K562 (cell line): ENCODE data around the gene ADSS1. TPM values are rescaled to one million over a fixed set of nuclear protein-coding genes. Genes with fewer than 3 reads are reported as not detected.

Experiments
- ATAC-seq: fragments of 200-7000 bp; cut with Tn5 transposase; 3 replicates; pipeline ENCODE4 v1.9.1; 2020; ENCODE audit warnings: moderate library complexity
- BruUV-seq: library from RNA; stranded (reverse); fragments of 400-500 nt; replicated peaks from 2 replicates; lab custom pipeline; 2021; lab: Mats Ljungman, UMichigan
- CTCF ChIA-PET: fragments of 300-600 bp; formaldehyde crosslinking; extraction: SDS; loops from one replicate; lab custom pipeline; 2021; ENCODE audit warnings: low intra/inter-chr PET ratio; lab: Yijun Ruan, JAX
- POLR2A ChIA-PET: fragments of 300-600, 350-650 bp; sonication (Branson Sonifier 250); formaldehyde crosslinking; extraction: SDS; loops from one replicate; lab custom pipeline; 2021; ENCODE audit warnings: antibody characterized with exemption, inconsistent platforms; lab: Yijun Ruan, JAX
- DNase-seq, 4 experiments: peaks; one replicate each; pipeline versions ENCODE4 v3.0.0 to v3.0.0-alpha.2; 2011 to 2018; ENCODE audit warnings: low spot score in 3 of 4, mixed read lengths in 3 of 4; ENCODE audit errors: extremely low read depth in 1 of 4
- FAIRE-seq: peaks from 2 replicates; lab custom pipeline; 2011; peaks lifted over from hg19 to GRCh38; lab: Jason Lieb, UNC
- H2AFZ ChIP-seq: 2 replicates; pipeline ENCODE4 v1.6.0; 2011; ENCODE audit warnings: low read depth, low read length, control low read depth, inconsistent platforms
- H3K27ac ChIP-seq: fragments of 200-600 bp; 3 replicates; pipeline ENCODE4 v1.8.0; 2011; ENCODE audit warnings: low read depth, mild to moderate bottlenecking, control low read depth, inconsistent platforms, low read length, moderate library complexity, mixed read lengths; ENCODE audit errors: extremely low read depth
- H3K27me3 ChIP-seq, 2 experiments: fragments of 300-600 bp in 1 of 2; 2 replicates in 1 of 2; 3 replicates in 1 of 2; pipeline versions ENCODE4 v1.6.0 to v1.8.0; 2011; ENCODE audit warnings: inconsistent platforms in 2 of 2, low read length in 2 of 2, mild to moderate bottlenecking in 1 of 2, mixed read lengths in 1 of 2, moderate library complexity in 1 of 2; ENCODE audit not compliant: control insufficient read depth in 2 of 2, insufficient read depth in 2 of 2
- H3K36me3 ChIP-seq: fragments of 300-600 bp; 3 replicates; pipeline ENCODE4 v1.8.0; 2011; ENCODE audit warnings: mild to moderate bottlenecking, low read length, inconsistent platforms; ENCODE audit not compliant: control insufficient read depth, insufficient read depth
- H3K4me1 ChIP-seq, 2 experiments: fragments of 200-600 bp in 1 of 2; replicated peaks in 1 of 2; 2 replicates in 1 of 2; 3 replicates in 1 of 2; pipeline versions ENCODE4 v1.5.1 to v1.8.0; 2011; ENCODE audit warnings: inconsistent platforms in 2 of 2, low read length in 2 of 2, mild to moderate bottlenecking in 1 of 2, mixed read lengths in 1 of 2, moderate library complexity in 1 of 2; ENCODE audit not compliant: control insufficient read depth in 2 of 2, insufficient read depth in 2 of 2
- H3K4me2 ChIP-seq: 2 replicates; pipeline ENCODE4 v1.6.1; 2011; ENCODE audit warnings: low read length, control low read depth, inconsistent platforms, mixed read lengths; ENCODE audit not compliant: insufficient read depth
- H3K4me3 ChIP-seq: fragments of 200-600 bp; sonication (generic), shearing (Covaris generic); 2 replicates; pipeline ENCODE4 v1.5.1; 2016; ENCODE audit warnings: control low read depth, inconsistent platforms
- H3K79me2 ChIP-seq: fragments of 200-600 bp; 3 replicates; pipeline ENCODE4 v1.8.0; 2011; ENCODE audit warnings: low read length, inconsistent platforms; ENCODE audit not compliant: control insufficient read depth, insufficient read depth
- H3K9ac ChIP-seq, 2 experiments: 2 replicates each; pipeline versions ENCODE4 v1.6.0 to v1.6.1; 2011; ENCODE audit warnings: low read depth in 2 of 2, low read length in 2 of 2, control low read depth in 1 of 2, inconsistent platforms in 1 of 2, mild to moderate bottlenecking in 1 of 2, mixed read lengths in 1 of 2; ENCODE audit not compliant: insufficient read depth in 1 of 2
- H3K9me1 ChIP-seq: one replicate; pipeline ENCODE4 v1.6.0; 2011; ENCODE audit warnings: inconsistent platforms, mild to moderate bottlenecking, low read length, moderate library complexity; ENCODE audit not compliant: control insufficient read depth, insufficient read depth
- H3K9me3 ChIP-seq: replicated peaks from 2 replicates; pipeline ENCODE4 v1.5.1; 2011; ENCODE audit warnings: low read depth, low read length, inconsistent platforms; ENCODE audit not compliant: control insufficient read depth, insufficient read depth
- H4K20me1 ChIP-seq: replicated peaks from 2 replicates; pipeline ENCODE4 v1.6.1; 2011; ENCODE audit warnings: low read length, inconsistent platforms, mixed read lengths; ENCODE audit not compliant: control insufficient read depth, insufficient read depth
- BACH1 ChIP-seq: fragments of 200-800 bp; sonication (Bioruptor generic); IDR thresholded peaks from 2 replicates; pipeline ENCODE4 v1.6.1; 2016; ENCODE audit warnings: missing genetic modification characterization, missing compliant biosample characterization
- C11orf30 ChIP-seq: fragments of 450-650 bp; IDR thresholded peaks from 2 replicates; pipeline ENCODE4 v1.6.1; 2016; ENCODE audit warnings: low read depth, mild to moderate bottlenecking
- CREBBP ChIP-seq: IDR thresholded peaks from one replicate; pipeline ENCODE4 v1.6.1; 2012; ENCODE audit warnings: low read depth, mild to moderate bottlenecking, control low read depth, inconsistent platforms, low read length
- DNMT1 ChIP-seq: fragments of 450-650 bp; IDR thresholded peaks from 2 replicates; pipeline ENCODE4 v1.6.1; 2016; ENCODE audit warnings: antibody characterized with exemption, mild to moderate bottlenecking
- HMBOX1 ChIP-seq: sonication (generic); IDR thresholded peaks from 2 replicates; pipeline ENCODE4 v1.6.1; 2016
- HNRNPL ChIP-seq: fragments of 200-400 bp; formaldehyde crosslinking; IDR thresholded peaks from 2 replicates; pipeline ENCODE4 v1.6.1; 2017; ENCODE audit warnings: low read depth, mild to moderate bottlenecking, low read length
- IRF2 ChIP-seq: sonication (generic); formaldehyde crosslinking; IDR thresholded peaks from 2 replicates; pipeline ENCODE4 v1.8.1; 2022; ENCODE audit warnings: mild to moderate bottlenecking, missing genetic modification reagents
- KDM1A ChIP-seq, 2 experiments: fragments of 450-650 bp; IDR thresholded peaks; 2 replicates each; pipeline ENCODE4 v1.6.1; 2016; ENCODE audit warnings: mild to moderate bottlenecking in 2 of 2
- KLF1 ChIP-seq: fragments of 450-650 bp; IDR thresholded peaks from 2 replicates; pipeline ENCODE4 v1.6.1; 2016; ENCODE audit warnings: missing genetic modification characterization, missing compliant biosample characterization
- MCM3 ChIP-seq: fragments of 450-650 bp; IDR thresholded peaks from 2 replicates; pipeline ENCODE4 v1.6.1; 2016
- SMC3 ChIP-seq: conservative IDR thresholded peaks from 2 replicates; pipeline ENCODE4 v1.6.1; 2011; ENCODE audit warnings: low read depth, low read length, improper control_type of control experiment; ENCODE audit not compliant: insufficient read depth
- TAF15 ChIP-seq: fragments of 200-400 bp; formaldehyde crosslinking; IDR thresholded peaks from 2 replicates; pipeline ENCODE4 v1.6.1; 2017; ENCODE audit warnings: mild to moderate bottlenecking, low read depth, low read length, moderate library complexity
- ZNF239 ChIP-seq: fragments of 250-450 bp; sonication (Bioruptor Pico); IDR thresholded peaks from 2 replicates; pipeline ENCODE4 v1.4.0; 2020; ENCODE audit warnings: mild to moderate bottlenecking
- ZNF766 ChIP-seq: fragments of 200-800 bp; sonication (Bioruptor generic); conservative IDR thresholded peaks from 2 replicates; pipeline ENCODE4 v1.6.1; 2016; ENCODE audit warnings: missing genetic modification characterization, missing compliant biosample characterization
- WGBS: fragments of 100-300 bp; shearing (Covaris generic); methylation state at CpG from one replicate; pipeline ENCODE4 v1.1.6; 2016; ENCODE audit warnings: low coverage, mixed read lengths; ENCODE audit not compliant: insufficient coverage; ENCODE audit errors: missing lambda C conversion rate; 5-methylcytosine and 5-hydroxymethylcytosine counted together
- in situ Hi-C: fragments of 300-500 bp; cut with MboI; formaldehyde crosslinking; loops from 4 replicates; pipeline ENCODE4 v1.15.0; 2018; ENCODE audit warnings: inconsistent platforms, mixed read lengths
- intact Hi-C: fragments of 100-400 bp; cut with micrococcal nuclease; formaldehyde crosslinking; loops from 2 replicates; pipeline ENCODE4 v1.14.2; 2022
- polyA plus RNA-seq, 8 experiments: library from polyadenylated mRNA; depleted of rRNA in 4 of 8; stranded (reverse) in 5 of 8; unstranded in 3 of 8; fragments of >200 nt; fragmentation: Nextera tagmentation in 2 of 8; fragmentation: Illumina TruSeq in 1 of 8; extraction: Ambion mirVana in 2 of 8; extraction: Trizol in 1 of 8; gene quantifications; 2 replicates each; pipeline versions ENCODE4 v1.2.1 to v1.2.3, GENCODE V29; 2011 to 2014; ENCODE audit warnings: inconsistent platforms in 1 of 8, missing spikeins in 1 of 8
- total RNA-seq, 7 experiments: library from RNA; depleted of rRNA in 6 of 7; stranded (reverse); fragments of >200 nt in 6 of 7; fragmentation: Illumina TruSeq in 2 of 7; extraction: Trizol in 2 of 7; gene quantifications; 2 replicates each; pipeline versions ENCODE4 v1.2.1 to v1.2.3, GENCODE V29; 2011 to 2021; ENCODE audit warnings: low replicate concordance in 1 of 7
- TF ChIP-seq, protein P1 (sequence below): fragments of 250-450 bp; sonication (Bioruptor Pico); IDR thresholded peaks from 2 replicates; pipeline ENCODE4 v1.4.0; 2020; ENCODE audit warnings: mild to moderate bottlenecking
- TF ChIP-seq, protein P2 (sequence below): fragments of 250-450 bp; sonication (Bioruptor Pico); IDR thresholded peaks from 2 replicates; pipeline ENCODE4 v1.5.0; 2021; ENCODE audit warnings: mild to moderate bottlenecking, borderline replicate concordance

Gene ADSS1
- total and polyA plus RNA-seq, 9 of the 15 experiments (the other 6 are each of a cell fraction or from before 2014, with no cell fraction given) = 0.53 to 5.9 (median 3.9) TPM

GRCh38 chr14:104741803-104742251 lies 17.8 kb downstream of the ADSS1 start:
- intact Hi-C loops = no loop called here
- Histone ChIP-seq H3K4me2 (no peak overlapping the region), H4K20me1 (no peaks in the 10 kb centered on the region), H3K9me3 (no peaks in the 10 kb centered on the region), H3K9me1 (no peaks in the 10 kb centered on the region), H3K27me3 (no peaks in the 10 kb centered on the region), H3K9ac (no peak overlapping the region; a peak in 2 of 4 replicates), H3K4me3 (no peak overlapping the region), H2AFZ (no peak overlapping the region), H3K27ac (no peak overlapping the region), H3K79me2 (no peaks in the 10 kb centered on the region), H3K36me3 (no peaks in the 10 kb centered on the region), H3K4me1 (peaks cover 0 to 25% of the 10 kb centered on the region in 2 experiments; a peak in 2 of 5 replicates)
- DNase-seq = no peak
- no peak for TF ChIP-seq KLF1 (tag)
- no peak for TF ChIP-seq CREBBP
- TF ChIP-seq, protein P1, sequence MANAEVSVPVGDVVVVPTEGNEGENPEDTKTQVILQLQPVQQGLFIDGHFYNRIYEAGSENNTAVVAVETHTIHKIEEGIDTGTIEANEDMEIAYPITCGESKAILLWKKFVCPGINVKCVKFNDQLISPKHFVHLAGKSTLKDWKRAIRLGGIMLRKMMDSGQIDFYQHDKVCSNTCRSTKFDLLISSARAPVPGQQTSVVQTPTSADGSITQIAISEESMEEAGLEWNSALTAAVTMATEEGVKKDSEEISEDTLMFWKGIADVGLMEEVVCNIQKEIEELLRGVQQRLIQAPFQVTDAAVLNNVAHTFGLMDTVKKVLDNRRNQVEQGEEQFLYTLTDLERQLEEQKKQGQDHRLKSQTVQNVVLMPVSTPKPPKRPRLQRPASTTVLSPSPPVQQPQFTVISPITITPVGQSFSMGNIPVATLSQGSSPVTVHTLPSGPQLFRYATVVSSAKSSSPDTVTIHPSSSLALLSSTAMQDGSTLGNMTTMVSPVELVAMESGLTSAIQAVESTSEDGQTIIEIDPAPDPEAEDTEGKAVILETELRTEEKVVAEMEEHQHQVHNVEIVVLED (CRISPR knock-in tag) = no peak
- no peak for TF ChIP-seq SMC3
- TF ChIP-seq HMBOX1 = no peak
- TF ChIP-seq ZNF766 (CRISPR knock-in tag) = no peak
- TF ChIP-seq HNRNPL = no peak
- TF ChIP-seq DNMT1 = no peak
- TF ChIP-seq KDM1A (IDR thresholded peaks at IDR 0.05) = no peak
- TF ChIP-seq ZNF239 = no peak
- TF ChIP-seq, protein P2, sequence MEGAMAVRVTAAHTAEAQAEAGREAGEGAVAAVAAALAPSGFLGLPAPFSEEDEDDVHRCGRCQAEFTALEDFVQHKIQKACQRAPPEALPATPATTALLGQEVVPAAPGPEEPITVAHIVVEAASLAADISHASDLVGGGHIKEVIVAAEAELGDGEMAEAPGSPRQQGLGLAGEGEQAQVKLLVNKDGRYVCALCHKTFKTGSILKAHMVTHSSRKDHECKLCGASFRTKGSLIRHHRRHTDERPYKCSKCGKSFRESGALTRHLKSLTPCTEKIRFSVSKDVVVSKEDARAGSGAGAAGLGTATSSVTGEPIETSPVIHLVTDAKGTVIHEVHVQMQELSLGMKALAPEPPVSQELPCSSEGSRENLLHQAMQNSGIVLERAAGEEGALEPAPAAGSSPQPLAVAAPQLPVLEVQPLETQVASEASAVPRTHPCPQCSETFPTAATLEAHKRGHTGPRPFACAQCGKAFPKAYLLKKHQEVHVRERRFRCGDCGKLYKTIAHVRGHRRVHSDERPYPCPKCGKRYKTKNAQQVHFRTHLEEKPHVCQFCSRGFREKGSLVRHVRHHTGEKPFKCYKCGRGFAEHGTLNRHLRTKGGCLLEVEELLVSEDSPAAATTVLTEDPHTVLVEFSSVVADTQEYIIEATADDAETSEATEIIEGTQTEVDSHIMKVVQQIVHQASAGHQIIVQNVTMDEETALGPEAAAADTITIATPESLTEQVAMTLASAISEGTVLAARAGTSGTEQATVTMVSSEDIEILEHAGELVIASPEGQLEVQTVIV = no peak
- TF ChIP-seq BACH1 = no peak
- no peak for TF ChIP-seq TAF15
- TF ChIP-seq MCM3 = no peak
- no peak for TF ChIP-seq IRF2 (CRISPR knock-in tag)
- TF ChIP-seq C11orf30 = no peak
- WGBS = 76% methylated on average over 5 of the region's 23 CpGs
- no peak for ATAC-seq
- in situ Hi-C loops = no loop called here
- no peak for FAIRE-seq
- ChIA-PET CTCF (no interaction called here), POLR2A (interaction anchor here (0.6 to 1.9 kb wide), 2 partner anchors 10 to 255 kb away, joined by 3 to 6 read pairs; partner anchors contain the start of gene SIVA1)
- no TSS peak for BruUV-seq
